Activated CD4-positive, alpha-beta T cell treated with anti-CD3 and anti-CD28 coated beads for 36 hours (primary cell): Measurements from ENCODE around the gene NACA2. TPM values are rescaled to one million over a fixed set of nuclear protein-coding genes. Genes with fewer than 3 reads are reported as not detected.
"Not testable (repeated sequence)": the region's sequence is repeated elsewhere in the genome, so short reads cannot be mapped to it uniquely, and the experiment has no call there.

ENCODE experiments used
- ATAC-seq: fragments of 200-7000 bp; cut with Tn5 transposase; one replicate; pipeline ENCODE4 v1.10.0; 2021; ENCODE audit warnings: mild to moderate bottlenecking, moderate library complexity
- CTCF ChIA-PET: fragments of 350-600 bp; sonication (Branson Sonifier 250); formaldehyde crosslinking; loops from one replicate; lab custom pipeline; 2021; ENCODE audit warnings: antibody characterized with exemption; lab: Charles Lee
- POLR2A ChIA-PET: fragments of 350-600 bp; sonication (Branson Sonifier 250); formaldehyde crosslinking; loops from one replicate; lab custom pipeline; 2021; ENCODE audit warnings: antibody characterized with exemption, inconsistent platforms; lab: Charles Lee
- DNase-seq: peaks from one replicate; pipeline ENCODE4 v3.0.0-alpha.2; 2020
- H3K27ac Mint-ChIP-seq: one replicate; pipeline ENCODE4 v1.8.0; 2021; ENCODE audit warnings: mixed read lengths
- H3K27me3 Mint-ChIP-seq: one replicate; pipeline ENCODE4 v1.8.0; 2021; ENCODE audit warnings: mixed read lengths
- H3K36me3 Mint-ChIP-seq: one replicate; pipeline ENCODE4 v1.8.0; 2021; ENCODE audit warnings: low read depth, mixed read lengths
- H3K4me1 Mint-ChIP-seq: one replicate; pipeline ENCODE4 v1.8.0; 2021; ENCODE audit warnings: mixed read lengths
- H3K4me3 Mint-ChIP-seq: one replicate; pipeline ENCODE4 v1.8.0; 2021; ENCODE audit warnings: mild to moderate bottlenecking, moderate library complexity, mixed read lengths
- H3K9me3 Mint-ChIP-seq: one replicate; pipeline ENCODE4 v1.8.0; 2021; ENCODE audit warnings: low read depth, mixed read lengths
- intact Hi-C, 2 experiments: fragments of 100-400 bp; cut with DNase I in 1 of 2; cut with micrococcal nuclease in 1 of 2; formaldehyde crosslinking; loops; one replicate each; pipeline versions ENCODE4 v1.14.2 to v1.15.1; 2022 to 2024; cut with DNase I, micrococcal nuclease
- total RNA-seq, 2 experiments: library from RNA; stranded (reverse); gene quantifications; one replicate each; pipeline ENCODE4 v1.2.3, GENCODE V29; 2021

Gene NACA2
- not detected for total RNA-seq

DNA sequence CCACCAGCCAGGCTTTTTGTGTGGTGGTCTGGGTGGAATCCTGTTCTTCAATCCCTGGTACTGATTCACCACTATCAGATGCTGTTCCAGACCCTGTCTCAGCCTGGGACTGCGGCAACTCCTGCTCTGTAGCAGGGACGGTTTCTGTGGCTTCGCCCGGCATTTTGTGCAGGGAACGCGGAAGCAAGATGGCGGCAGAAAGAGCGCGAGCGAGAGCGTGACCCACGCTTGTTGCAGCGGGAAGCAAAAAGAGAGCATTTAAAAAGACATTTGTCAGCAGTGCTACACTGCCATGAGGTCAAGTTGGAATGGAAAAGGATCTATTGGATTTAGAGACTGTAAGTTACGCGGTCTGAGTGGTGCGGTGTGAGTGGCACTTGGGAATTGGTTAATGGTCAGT is at the start of gene NACA2:
NACA2 (minus strand) TSS at position 202 of the 400 bp plus-strand sequence; CDS start at position 163, 39 bp downstream.
- intact Hi-C loops, result no loop called here
- ATAC-seq (no peak), DNase-seq (no peak)
- ChIA-PET CTCF (no interaction called here), POLR2A (no interaction called here)
- no peaks in the 10 kb centered on the region for H3K4me1 Mint-ChIP-seq
- H3K36me3 Mint-ChIP-seq, result no peaks in the 10 kb centered on the region
- no peak within 1 kb of the TSS for H3K4me3 Mint-ChIP-seq
- H3K27me3 Mint-ChIP-seq, result peaks cover 6% of the 10 kb centered on the region
- no peaks in the 10 kb centered on the region for H3K9me3 Mint-ChIP-seq
- H3K27ac Mint-ChIP-seq, result no peak within 1 kb of the TSS

DNA sequence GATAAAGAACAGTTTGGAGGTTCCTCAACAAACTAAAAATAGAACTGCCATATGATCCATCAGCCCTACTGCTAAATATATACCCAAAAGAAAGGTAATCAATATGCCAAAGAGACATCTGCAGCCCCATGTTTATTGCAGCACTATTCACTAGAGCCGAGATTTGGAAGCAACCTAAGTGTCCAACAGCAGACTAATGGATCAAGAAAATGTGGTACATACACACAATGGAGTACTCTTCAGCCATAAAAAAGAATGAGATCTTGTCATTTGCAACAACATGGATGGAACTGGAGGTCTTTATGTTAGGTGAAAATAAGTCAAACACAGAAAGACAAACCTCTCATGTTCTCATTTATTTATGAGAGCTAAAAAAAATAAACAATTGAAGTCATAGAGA is 48.8 kb upstream of the NACA2 start:
- peaks cover 31% of the 10 kb centered on the region for H3K27me3 Mint-ChIP-seq
- POLR2A ChIA-PET, result no interaction called here
- H3K27ac Mint-ChIP-seq, result no peak overlapping the region
- intact Hi-C loops, result loop anchor here in 1 of 2 experiments (10.0 kb wide), 1 partner anchor 425 kb away; the partner anchor contains the start of gene MED13
- CTCF ChIA-PET, result interaction anchor here (0.6 kb wide), 1 partner anchor 474 kb away, joined by 3 read pairs; no protein-coding TSS in a partner anchor
- ATAC-seq (no peak), DNase-seq (no peak)
- H3K36me3 Mint-ChIP-seq, result no peaks in the 10 kb centered on the region
- H3K4me1 Mint-ChIP-seq, result no peaks in the 10 kb centered on the region
- no peak overlapping the region for H3K4me3 Mint-ChIP-seq
- H3K9me3 Mint-ChIP-seq, result peaks cover 2% of the 10 kb centered on the region

DNA sequence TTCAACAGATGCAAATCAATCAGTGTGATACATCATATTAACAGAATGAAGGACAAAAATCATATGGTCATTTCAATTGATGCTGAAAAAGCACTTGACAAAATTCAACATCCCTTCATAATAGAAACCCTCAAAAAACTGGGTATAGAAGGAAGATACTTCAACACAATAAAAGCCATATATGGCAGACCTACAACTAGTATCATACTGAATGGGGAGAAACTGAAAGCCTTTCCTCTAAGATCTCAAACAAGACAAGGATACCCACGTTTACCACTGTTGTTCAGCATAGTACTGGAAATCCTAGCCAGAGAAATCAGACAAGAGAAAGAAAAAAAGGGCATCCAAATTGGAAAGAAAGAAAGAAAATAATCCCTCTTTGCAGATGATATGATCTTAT is 47.1 kb upstream of the NACA2 start:
- no peak for DNase-seq
- Mint-ChIP-seq H3K4me1 (no peaks in the 10 kb centered on the region), H3K27me3 (peaks cover 37% of the 10 kb centered on the region), H3K9me3 (peaks cover 2% of the 10 kb centered on the region), H3K36me3 (no peaks in the 10 kb centered on the region), H3K4me3 (no peak overlapping the region), H3K27ac (no peak overlapping the region)
- ChIA-PET POLR2A (no interaction called here), CTCF (interaction anchor here (0.6 to 1.3 kb wide), 3 partner anchors 199 to 474 kb away, joined by 3 to 6 read pairs (median 3); no protein-coding TSS in a partner anchor)
- intact Hi-C loops, result loop anchor here in 1 of 2 experiments (10.0 kb wide), 1 partner anchor 427 kb away; the partner anchor contains the start of gene MED13
- ATAC-seq, result no peak

DNA sequence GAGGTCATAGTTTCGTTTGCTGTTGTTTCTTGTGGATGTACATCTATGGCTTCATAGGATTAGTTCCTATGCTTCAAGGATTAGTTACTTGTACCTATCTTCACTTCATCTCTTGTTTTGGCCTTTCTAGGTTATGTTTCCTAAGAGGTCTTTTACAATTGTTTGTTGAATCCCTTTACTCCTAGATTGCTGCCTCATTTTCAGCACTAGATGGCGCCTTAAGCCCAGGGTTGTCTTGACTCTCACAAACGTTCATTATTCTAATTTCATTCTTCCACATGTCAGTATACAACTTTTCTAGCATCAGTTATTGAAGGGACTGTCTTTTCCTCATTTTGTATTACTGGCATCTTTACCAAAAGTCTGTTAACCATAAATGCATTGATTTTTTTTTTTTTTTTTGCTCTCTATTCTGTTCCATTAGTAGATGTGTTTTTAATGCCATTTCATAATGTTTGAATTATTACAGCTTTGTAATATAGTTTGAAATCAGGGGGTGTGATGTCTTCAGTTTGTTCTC is 45.0 kb upstream of the NACA2 start:
- intact Hi-C loops, result loop anchor here (1.0 to 10.0 kb wide), 5 partner anchors 201 to 473 kb away; partner anchors contain the start of gene MED13 (in 1 of the 2)
- H3K4me3 Mint-ChIP-seq, result no peak overlapping the region
- DNase-seq (peak; percentile 72), ATAC-seq (no peak)
- peaks cover 43% of the 10 kb centered on the region for H3K27me3 Mint-ChIP-seq
- no peak overlapping the region for H3K27ac Mint-ChIP-seq
- ChIA-PET POLR2A (no interaction called here), CTCF (interaction anchor here (0.7 to 2.5 kb wide), 12 partner anchors 10 to 474 kb away, joined by 3 to 10 read pairs (median 4); no protein-coding TSS in a partner anchor)
- no peaks in the 10 kb centered on the region for H3K4me1 Mint-ChIP-seq
- no peaks in the 10 kb centered on the region for H3K36me3 Mint-ChIP-seq
- H3K9me3 Mint-ChIP-seq, result peaks cover 2% of the 10 kb centered on the region

DNA sequence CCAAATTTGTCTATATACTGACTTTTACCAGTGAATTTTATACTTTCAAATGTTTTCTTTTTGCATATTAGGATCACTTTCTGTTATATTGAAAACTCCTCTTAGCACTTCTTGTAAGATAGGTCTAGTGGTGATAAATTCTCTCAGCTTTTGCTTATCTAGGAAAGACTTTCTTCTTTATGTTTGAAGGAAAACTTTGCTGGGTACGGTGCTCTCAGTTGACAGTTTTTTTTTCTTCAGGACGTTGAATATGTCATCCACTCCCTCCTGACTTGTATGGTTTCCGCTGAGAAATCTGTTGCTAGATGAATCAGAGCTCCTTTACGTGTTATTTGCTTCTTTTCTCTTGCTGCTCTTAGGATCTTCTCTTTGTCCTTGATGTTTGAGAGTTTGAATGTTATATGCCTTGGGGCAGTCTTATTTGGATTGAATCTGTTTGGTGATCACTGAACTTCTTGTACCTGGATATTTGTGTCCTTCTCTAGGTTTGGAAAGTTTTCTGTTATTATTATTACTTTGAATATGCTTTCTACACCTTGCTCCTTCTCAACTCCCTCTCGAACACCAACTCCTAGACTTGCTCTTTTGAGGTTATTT is 44.0 kb upstream of the NACA2 start:
- peaks cover 2% of the 10 kb centered on the region for H3K9me3 Mint-ChIP-seq
- no peak overlapping the region for H3K27ac Mint-ChIP-seq
- CTCF ChIA-PET, result interaction anchor here (0.6 to 2.5 kb wide), 14 partner anchors 11 to 489 kb away, joined by 3 to 10 read pairs (median 4); no protein-coding TSS in a partner anchor
- intact Hi-C loops, result loop anchor here in 1 of 2 experiments (10.0 kb wide), 1 partner anchor 430 kb away; the partner anchor contains the start of gene MED13
- no peaks in the 10 kb centered on the region for H3K4me1 Mint-ChIP-seq
- POLR2A ChIA-PET, result no interaction called here
- H3K4me3 Mint-ChIP-seq, result no peak overlapping the region
- H3K27me3 Mint-ChIP-seq, result peaks cover 45% of the 10 kb centered on the region
- no peaks in the 10 kb centered on the region for H3K36me3 Mint-ChIP-seq
- DNase-seq (no peak), ATAC-seq (no peak)

DNA sequence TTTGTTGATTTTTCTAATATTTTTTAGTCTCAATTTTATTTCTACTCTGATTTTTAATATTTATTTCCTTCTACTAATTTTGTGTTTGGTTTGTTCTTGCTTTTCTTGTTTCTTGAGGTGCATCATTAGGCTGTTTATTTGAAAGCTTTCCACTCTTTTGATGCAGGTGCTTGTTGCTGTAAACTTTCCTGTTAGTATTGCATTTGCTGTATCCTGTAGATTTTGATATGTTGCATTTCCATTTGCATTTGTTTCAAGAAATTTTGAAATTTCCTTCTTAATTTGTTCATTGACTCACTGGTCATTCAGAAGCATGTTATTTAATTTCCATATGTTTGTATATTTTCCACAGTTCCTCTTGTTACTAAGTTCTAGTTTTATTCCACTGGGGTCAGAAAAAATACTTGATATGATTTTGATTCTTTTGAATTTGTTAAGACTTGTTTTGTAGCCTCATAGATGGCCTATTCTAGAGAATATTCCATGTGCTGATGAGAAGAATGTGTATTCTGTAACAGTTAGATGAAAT is 43.1 kb upstream of the NACA2 start:
- DNase-seq (no peak), ATAC-seq (no peak)
- no peak overlapping the region for H3K27ac Mint-ChIP-seq
- peaks cover 2% of the 10 kb centered on the region for H3K9me3 Mint-ChIP-seq
- H3K4me3 Mint-ChIP-seq, result no peak overlapping the region
- ChIA-PET POLR2A (no interaction called here), CTCF (interaction anchor here (0.6 to 2.5 kb wide), 6 partner anchors 12 to 275 kb away, joined by 3 to 9 read pairs (median 3); no protein-coding TSS in a partner anchor)
- no peaks in the 10 kb centered on the region for H3K4me1 Mint-ChIP-seq
- H3K27me3 Mint-ChIP-seq, result peaks cover 45% of the 10 kb centered on the region
- intact Hi-C loops, result loop anchor here in 1 of 2 experiments (10.0 kb wide), 1 partner anchor 431 kb away; the partner anchor contains the start of gene MED13
- H3K36me3 Mint-ChIP-seq, result no peaks in the 10 kb centered on the region

DNA sequence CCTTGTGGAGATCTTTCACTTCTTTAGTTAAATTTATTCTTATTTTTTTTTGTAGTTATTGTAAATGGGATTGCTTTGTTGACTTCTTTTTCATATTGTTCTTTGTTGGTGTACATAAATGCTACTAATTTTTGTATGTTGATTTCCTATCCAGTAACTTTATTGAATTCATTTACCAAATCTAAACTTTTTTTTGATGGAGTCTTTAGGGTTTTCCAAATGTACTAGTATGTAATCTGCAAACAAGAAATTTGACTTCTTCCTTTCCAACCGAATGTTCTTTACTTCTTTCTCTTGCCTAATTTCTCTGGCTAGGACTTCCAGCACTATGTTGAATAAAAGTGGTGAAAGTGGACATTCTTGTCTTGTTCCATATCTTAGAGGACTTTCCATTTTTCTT is 41.8 kb upstream of the NACA2 start:
- no peak overlapping the region for H3K4me3 Mint-ChIP-seq
- DNase-seq, result no peak
- peaks cover 2% of the 10 kb centered on the region for H3K9me3 Mint-ChIP-seq
- ChIA-PET POLR2A (no interaction called here), CTCF (no interaction called here)
- H3K27ac Mint-ChIP-seq, result no peak overlapping the region
- H3K36me3 Mint-ChIP-seq, result no peaks in the 10 kb centered on the region
- no peak for ATAC-seq
- no peaks in the 10 kb centered on the region for H3K4me1 Mint-ChIP-seq
- intact Hi-C loops, result loop anchor here in 1 of 2 experiments (10.0 kb wide), 1 partner anchor 432 kb away; the partner anchor contains the start of gene MED13
- peaks cover 39% of the 10 kb centered on the region for H3K27me3 Mint-ChIP-seq

DNA sequence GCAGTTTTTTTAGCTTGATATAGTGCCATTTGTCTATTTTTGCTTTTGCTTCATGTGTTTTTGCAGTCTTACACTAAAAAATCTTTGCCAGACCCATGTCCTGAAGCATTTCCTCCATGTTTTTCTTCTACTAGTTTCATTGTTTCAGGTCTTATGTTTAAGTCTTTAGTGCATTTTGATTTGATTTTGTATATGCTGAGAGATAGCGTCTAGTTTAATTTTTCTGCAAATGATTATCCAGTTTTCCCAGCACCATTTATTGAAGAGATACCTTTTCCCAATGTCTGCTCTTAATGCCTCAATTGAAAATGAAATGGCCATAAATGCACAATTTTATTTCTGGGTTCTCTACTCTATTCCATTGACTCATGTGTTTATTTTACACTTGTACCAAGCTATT is 40.8 kb upstream of the NACA2 start:
- ATAC-seq (no peak), DNase-seq (no peak)
- H3K27ac Mint-ChIP-seq, result no peak overlapping the region
- intact Hi-C loops, result loop anchor here in 1 of 2 experiments (10.0 kb wide), 1 partner anchor 433 kb away; the partner anchor contains the start of gene MED13
- no peaks in the 10 kb centered on the region for H3K36me3 Mint-ChIP-seq
- peaks cover 33% of the 10 kb centered on the region for H3K27me3 Mint-ChIP-seq
- peaks cover 2% of the 10 kb centered on the region for H3K9me3 Mint-ChIP-seq
- no peaks in the 10 kb centered on the region for H3K4me1 Mint-ChIP-seq
- no peak overlapping the region for H3K4me3 Mint-ChIP-seq
- ChIA-PET POLR2A (no interaction called here), CTCF (interaction anchor here (0.6 to 1.1 kb wide), 2 partner anchors 9 to 478 kb away, joined by 3 to 4 read pairs; no protein-coding TSS in a partner anchor)

DNA sequence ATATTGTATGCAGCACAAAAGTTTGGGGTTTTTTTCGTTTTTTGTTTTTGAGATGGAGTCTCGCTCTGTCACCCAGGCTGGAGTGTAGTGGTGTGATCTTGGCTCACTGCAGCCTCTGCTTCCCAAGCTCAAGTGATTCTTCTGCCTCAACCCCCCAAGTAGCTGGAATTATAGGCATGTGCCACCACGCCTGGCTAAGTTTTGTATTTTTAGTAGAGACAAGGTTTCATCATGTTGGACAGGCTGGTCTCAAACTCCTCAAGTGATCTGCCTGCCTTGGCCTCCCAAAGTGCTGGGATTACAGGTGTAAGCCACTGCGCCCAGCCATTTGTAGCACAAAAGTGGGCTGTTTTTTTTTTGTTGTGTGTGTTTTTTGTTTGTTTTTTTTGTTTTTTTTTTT is 37.1 kb upstream of the NACA2 start:
- POLR2A ChIA-PET, H3K4me3 Mint-ChIP-seq, H3K9me3 Mint-ChIP-seq, intact Hi-C loops, ATAC-seq, DNase-seq, H3K4me1 Mint-ChIP-seq, H3K36me3 Mint-ChIP-seq, H3K27ac Mint-ChIP-seq: not testable (repeated sequence)
- H3K27me3 Mint-ChIP-seq, result peaks cover 24% of the 10 kb centered on the region
- CTCF ChIA-PET, result interaction anchor here (1.5 kb wide), 1 partner anchor 209 kb away, joined by 4 read pairs; no protein-coding TSS in a partner anchor

DNA sequence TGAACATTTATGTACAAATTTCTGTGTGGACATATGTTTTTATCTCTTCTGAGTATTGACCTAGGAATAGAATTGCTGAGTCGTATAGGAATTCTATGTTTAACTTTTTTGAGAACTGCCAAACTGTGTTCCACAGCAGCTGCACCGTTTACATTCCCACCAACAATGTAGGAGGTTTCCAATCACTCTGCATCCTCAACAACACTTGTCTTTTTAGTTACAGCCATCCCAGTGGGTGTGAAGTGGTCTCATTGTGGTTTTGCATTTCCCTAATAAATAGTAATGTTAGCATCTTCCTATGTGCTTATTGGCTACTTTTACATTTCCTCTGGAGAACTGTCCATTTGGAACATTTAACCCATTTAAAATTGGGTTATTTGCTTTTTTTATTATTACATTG is 36.6 kb upstream of the NACA2 start:
- CTCF ChIA-PET, result no interaction called here
- intact Hi-C loops, result no loop called here
- H3K4me1 Mint-ChIP-seq, result no peaks in the 10 kb centered on the region
- H3K4me3 Mint-ChIP-seq, result no peak overlapping the region
- ATAC-seq (no peak), DNase-seq (no peak)
- H3K27me3 Mint-ChIP-seq, result peaks cover 24% of the 10 kb centered on the region
- H3K27ac Mint-ChIP-seq, result no peak overlapping the region
- H3K36me3 Mint-ChIP-seq, result no peaks in the 10 kb centered on the region
- no peaks in the 10 kb centered on the region for H3K9me3 Mint-ChIP-seq
- POLR2A ChIA-PET, result no interaction called here

DNA sequence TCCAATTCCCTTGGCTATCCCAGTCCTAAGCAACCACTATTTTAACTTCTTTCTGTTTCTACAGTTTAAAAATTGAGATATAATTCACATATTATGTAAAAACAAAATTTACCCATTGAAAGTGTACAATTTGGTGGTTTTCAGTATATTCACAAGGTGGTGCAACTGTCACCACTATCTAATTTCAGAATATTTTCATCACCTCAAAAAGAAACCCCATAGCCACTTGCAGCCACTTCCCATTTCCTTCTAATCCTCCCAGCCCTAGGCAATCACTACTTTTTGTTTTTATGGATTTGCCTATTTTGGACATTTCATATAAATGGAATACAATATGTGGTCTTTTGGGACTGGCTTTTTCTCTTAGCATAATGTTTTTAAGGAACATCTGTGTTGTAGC is 36.1 kb upstream of the NACA2 start:
- ATAC-seq, result no peak
- intact Hi-C loops, result no loop called here
- no peaks in the 10 kb centered on the region for H3K9me3 Mint-ChIP-seq
- no peaks in the 10 kb centered on the region for H3K36me3 Mint-ChIP-seq
- no peaks in the 10 kb centered on the region for H3K4me1 Mint-ChIP-seq
- ChIA-PET CTCF (no interaction called here), POLR2A (no interaction called here)
- no peak for DNase-seq
- H3K27me3 Mint-ChIP-seq, result peaks cover 24% of the 10 kb centered on the region
- no peak overlapping the region for H3K4me3 Mint-ChIP-seq
- H3K27ac Mint-ChIP-seq, result no peak overlapping the region
